WTC11 (cell line): ENCODE measurements around the gene CCR8. TPM values are rescaled to one million over a fixed set of nuclear protein-coding genes. Genes with fewer than 3 reads are reported as not detected.

ENCODE experiments used
- ATAC-seq: fragments of 200-7000 bp; cut with Tn5 transposase; 2 replicates; pipeline ENCODE4 v1.10.0; 2021; ENCODE audit warnings: mild to moderate bottlenecking, moderate library complexity
- CTCF ChIA-PET: fragments of 300-600 bp; sonication (Branson Sonifier 250); formaldehyde crosslinking; loops from one replicate; lab custom pipeline; 2021; ENCODE audit warnings: antibody characterized with exemption; lab: Charles Lee
- POLR2A ChIA-PET: fragments of 350-600 bp; sonication (Branson Sonifier 250); formaldehyde crosslinking; loops from one replicate; lab custom pipeline; 2021; ENCODE audit warnings: antibody characterized with exemption; lab: Charles Lee
- DNase-seq: peaks from one replicate; pipeline ENCODE4 v3.0.0; 2021; ENCODE audit warnings: low spot score
- H3K27ac Mint-ChIP-seq: 2 replicates; pipeline ENCODE4 v1.8.0; 2021; ENCODE audit warnings: mixed read lengths
- H3K27me3 Mint-ChIP-seq: 2 replicates; pipeline ENCODE4 v1.8.0; 2021; ENCODE audit warnings: low read depth, mild to moderate bottlenecking, moderate library complexity, mixed read lengths
- H3K36me3 Mint-ChIP-seq: 2 replicates; pipeline ENCODE4 v1.8.0; 2021; ENCODE audit warnings: mixed read lengths
- H3K4me1 Mint-ChIP-seq: 2 replicates; pipeline ENCODE4 v1.8.0; 2022; ENCODE audit warnings: mixed read lengths
- H3K4me3 Mint-ChIP-seq: 2 replicates; pipeline ENCODE4 v1.8.0; 2021; ENCODE audit warnings: mild to moderate bottlenecking, moderate library complexity, mixed read lengths
- H3K9me3 Mint-ChIP-seq: 2 replicates; pipeline ENCODE4 v1.8.0; 2021; ENCODE audit warnings: mixed read lengths
- EMX1 ChIP-seq: fragments of 250-450 bp; sonication (Bioruptor Pico); IDR thresholded peaks from 2 replicates; pipeline ENCODE4 v1.8.0; 2021; ENCODE audit warnings: mild to moderate bottlenecking
- ESRRA ChIP-seq: sonication (generic); formaldehyde crosslinking; IDR thresholded peaks from 2 replicates; pipeline ENCODE4 v1.8.1; 2022; ENCODE audit warnings: mild to moderate bottlenecking, missing genetic modification reagents, borderline replicate concordance
- FOXP1 ChIP-seq: sonication (generic); formaldehyde crosslinking; IDR thresholded peaks from 2 replicates; pipeline ENCODE4 v1.8.0; 2022; ENCODE audit warnings: missing genetic modification reagents, mild to moderate bottlenecking, moderate library complexity, borderline replicate concordance
- RELA ChIP-seq: sonication (generic); formaldehyde crosslinking; IDR thresholded peaks from 2 replicates; pipeline ENCODE4 v1.8.1; 2022; ENCODE audit warnings: missing genetic modification reagents, mild to moderate bottlenecking, borderline replicate concordance
- SMAD3 ChIP-seq: sonication (generic); formaldehyde crosslinking; IDR thresholded peaks from 2 replicates; pipeline ENCODE4 v1.8.0; 2022; ENCODE audit warnings: missing genetic modification reagents, mild to moderate bottlenecking, borderline replicate concordance
- SP1 ChIP-seq: sonication (generic); formaldehyde crosslinking; conservative IDR thresholded peaks from 2 replicates; pipeline ENCODE4 v1.8.1; 2022; ENCODE audit warnings: missing genetic modification reagents
- TCF7 ChIP-seq: sonication (generic); formaldehyde crosslinking; IDR thresholded peaks from 2 replicates; pipeline ENCODE4 v1.8.0; 2022; ENCODE audit warnings: mild to moderate bottlenecking, low read depth, missing genetic modification reagents, moderate library complexity
- TEAD1 ChIP-seq: sonication (generic); formaldehyde crosslinking; IDR thresholded peaks from 2 replicates; pipeline ENCODE4 v1.8.0; 2022; ENCODE audit warnings: mild to moderate bottlenecking, missing genetic modification reagents
- TEAD4 ChIP-seq: sonication (generic); formaldehyde crosslinking; IDR thresholded peaks from 2 replicates; pipeline ENCODE4 v1.8.0; 2022; ENCODE audit warnings: mild to moderate bottlenecking, missing genetic modification reagents
- TP53 ChIP-seq: sonication (generic); formaldehyde crosslinking; IDR thresholded peaks from 2 replicates; pipeline ENCODE4 v1.8.1; 2023; ENCODE audit warnings: mild to moderate bottlenecking, missing genetic modification reagents
- ZNF138 ChIP-seq: sonication (generic); formaldehyde crosslinking; conservative IDR thresholded peaks from 2 replicates; pipeline ENCODE4 v1.8.1; 2022; ENCODE audit warnings: mild to moderate bottlenecking, moderate library complexity, missing genetic modification reagents
- total RNA-seq: library from RNA; stranded (reverse); gene quantifications from 3 replicates; pipeline ENCODE4 v1.2.3, GENCODE V29; 2021
- TF ChIP-seq, protein P1 (sequence below): fragments of 250-450 bp; sonication (Bioruptor Pico); IDR thresholded peaks from 2 replicates; pipeline ENCODE4 v1.9.0; 2021; ENCODE audit warnings: mild to moderate bottlenecking
- TF ChIP-seq, protein P2 (sequence below): fragments of 200-600 bp; IDR thresholded peaks from 2 replicates; pipeline ENCODE4 v1.8.0; 2022; ENCODE audit warnings: antibody characterized with exemption
- TF ChIP-seq, protein P3 (sequence below): fragments of 250-450 bp; sonication (Bioruptor Pico); IDR thresholded peaks from 2 replicates; pipeline ENCODE4 v1.9.0; 2021; ENCODE audit warnings: mild to moderate bottlenecking, borderline replicate concordance
- TF ChIP-seq, protein P4 (sequence below): sonication (generic); formaldehyde crosslinking; IDR thresholded peaks from 2 replicates; pipeline ENCODE4 v1.8.1; 2022; ENCODE audit warnings: missing genetic modification reagents, borderline replicate concordance
- TF ChIP-seq, protein P5 (sequence below): sonication (generic); formaldehyde crosslinking; IDR thresholded peaks from 2 replicates; pipeline ENCODE4 v1.8.0; 2022; ENCODE audit warnings: mild to moderate bottlenecking, missing genetic modification reagents
- TF ChIP-seq, protein P6 (sequence below): sonication (generic); formaldehyde crosslinking; IDR thresholded peaks from 2 replicates; pipeline ENCODE4 v1.8.0; 2022; ENCODE audit warnings: mild to moderate bottlenecking, missing genetic modification reagents
- TF ChIP-seq, protein P7 (sequence below): sonication (generic); formaldehyde crosslinking; IDR thresholded peaks from 2 replicates; pipeline ENCODE4 v1.8.1; 2023; ENCODE audit warnings: mild to moderate bottlenecking, missing genetic modification reagents

Gene CCR8
- total RNA-seq, 1 experiment from 2014 or later: 0.33 TPM

DNA sequence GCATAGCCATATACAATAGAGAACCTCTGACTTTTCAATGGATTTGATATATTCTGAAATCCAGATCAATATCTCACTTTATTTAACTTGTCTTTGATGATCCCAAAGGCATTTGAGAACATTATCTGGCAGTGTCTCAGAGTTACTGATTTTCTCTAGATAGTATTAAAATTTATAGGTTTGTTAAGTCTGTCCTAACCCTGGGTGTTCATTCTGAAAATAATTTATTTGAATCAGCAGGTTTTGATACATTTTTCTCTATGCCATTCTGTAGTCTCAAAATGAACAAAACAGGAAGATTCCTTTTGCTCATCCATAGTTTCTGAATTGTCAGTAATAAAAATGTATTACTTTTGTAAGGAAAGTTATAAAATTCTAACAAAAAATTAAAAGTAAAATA lies 14.3 kb downstream of the CCR8 start:
- H3K4me3 Mint-ChIP-seq: no peak overlapping the region
- H3K9me3 Mint-ChIP-seq: no peaks in the 10 kb centered on the region
- H3K27me3 Mint-ChIP-seq: no peaks in the 10 kb centered on the region
- ATAC-seq: no peak
- POLR2A ChIA-PET: no interaction called here
- H3K27ac Mint-ChIP-seq: no peak overlapping the region
- TF ChIP-seq TEAD4 (CRISPR knock-in tag) (no peak), SP1 (no peak), TP53 (CRISPR knock-in tag) (no peak), ZNF138 (CRISPR knock-in tag) (no peak), SMAD3 (CRISPR knock-in tag) (no peak), EMX1 (no peak), RELA (CRISPR knock-in tag) (no peak), FOXP1 (CRISPR knock-in tag) (no peak), TCF7 (no peak), TEAD1 (CRISPR knock-in tag) (no peak), ESRRA (CRISPR knock-in tag) (no peak)
- TF ChIP-seq, protein P1, sequence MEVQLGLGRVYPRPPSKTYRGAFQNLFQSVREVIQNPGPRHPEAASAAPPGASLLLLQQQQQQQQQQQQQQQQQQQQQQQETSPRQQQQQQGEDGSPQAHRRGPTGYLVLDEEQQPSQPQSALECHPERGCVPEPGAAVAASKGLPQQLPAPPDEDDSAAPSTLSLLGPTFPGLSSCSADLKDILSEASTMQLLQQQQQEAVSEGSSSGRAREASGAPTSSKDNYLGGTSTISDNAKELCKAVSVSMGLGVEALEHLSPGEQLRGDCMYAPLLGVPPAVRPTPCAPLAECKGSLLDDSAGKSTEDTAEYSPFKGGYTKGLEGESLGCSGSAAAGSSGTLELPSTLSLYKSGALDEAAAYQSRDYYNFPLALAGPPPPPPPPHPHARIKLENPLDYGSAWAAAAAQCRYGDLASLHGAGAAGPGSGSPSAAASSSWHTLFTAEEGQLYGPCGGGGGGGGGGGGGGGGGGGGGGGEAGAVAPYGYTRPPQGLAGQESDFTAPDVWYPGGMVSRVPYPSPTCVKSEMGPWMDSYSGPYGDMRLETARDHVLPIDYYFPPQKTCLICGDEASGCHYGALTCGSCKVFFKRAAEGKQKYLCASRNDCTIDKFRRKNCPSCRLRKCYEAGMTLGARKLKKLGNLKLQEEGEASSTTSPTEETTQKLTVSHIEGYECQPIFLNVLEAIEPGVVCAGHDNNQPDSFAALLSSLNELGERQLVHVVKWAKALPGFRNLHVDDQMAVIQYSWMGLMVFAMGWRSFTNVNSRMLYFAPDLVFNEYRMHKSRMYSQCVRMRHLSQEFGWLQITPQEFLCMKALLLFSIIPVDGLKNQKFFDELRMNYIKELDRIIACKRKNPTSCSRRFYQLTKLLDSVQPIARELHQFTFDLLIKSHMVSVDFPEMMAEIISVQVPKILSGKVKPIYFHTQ: no peak
- TF ChIP-seq, protein P2, sequence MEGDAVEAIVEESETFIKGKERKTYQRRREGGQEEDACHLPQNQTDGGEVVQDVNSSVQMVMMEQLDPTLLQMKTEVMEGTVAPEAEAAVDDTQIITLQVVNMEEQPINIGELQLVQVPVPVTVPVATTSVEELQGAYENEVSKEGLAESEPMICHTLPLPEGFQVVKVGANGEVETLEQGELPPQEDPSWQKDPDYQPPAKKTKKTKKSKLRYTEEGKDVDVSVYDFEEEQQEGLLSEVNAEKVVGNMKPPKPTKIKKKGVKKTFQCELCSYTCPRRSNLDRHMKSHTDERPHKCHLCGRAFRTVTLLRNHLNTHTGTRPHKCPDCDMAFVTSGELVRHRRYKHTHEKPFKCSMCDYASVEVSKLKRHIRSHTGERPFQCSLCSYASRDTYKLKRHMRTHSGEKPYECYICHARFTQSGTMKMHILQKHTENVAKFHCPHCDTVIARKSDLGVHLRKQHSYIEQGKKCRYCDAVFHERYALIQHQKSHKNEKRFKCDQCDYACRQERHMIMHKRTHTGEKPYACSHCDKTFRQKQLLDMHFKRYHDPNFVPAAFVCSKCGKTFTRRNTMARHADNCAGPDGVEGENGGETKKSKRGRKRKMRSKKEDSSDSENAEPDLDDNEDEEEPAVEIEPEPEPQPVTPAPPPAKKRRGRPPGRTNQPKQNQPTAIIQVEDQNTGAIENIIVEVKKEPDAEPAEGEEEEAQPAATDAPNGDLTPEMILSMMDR: no peak
- TF ChIP-seq, protein P3, sequence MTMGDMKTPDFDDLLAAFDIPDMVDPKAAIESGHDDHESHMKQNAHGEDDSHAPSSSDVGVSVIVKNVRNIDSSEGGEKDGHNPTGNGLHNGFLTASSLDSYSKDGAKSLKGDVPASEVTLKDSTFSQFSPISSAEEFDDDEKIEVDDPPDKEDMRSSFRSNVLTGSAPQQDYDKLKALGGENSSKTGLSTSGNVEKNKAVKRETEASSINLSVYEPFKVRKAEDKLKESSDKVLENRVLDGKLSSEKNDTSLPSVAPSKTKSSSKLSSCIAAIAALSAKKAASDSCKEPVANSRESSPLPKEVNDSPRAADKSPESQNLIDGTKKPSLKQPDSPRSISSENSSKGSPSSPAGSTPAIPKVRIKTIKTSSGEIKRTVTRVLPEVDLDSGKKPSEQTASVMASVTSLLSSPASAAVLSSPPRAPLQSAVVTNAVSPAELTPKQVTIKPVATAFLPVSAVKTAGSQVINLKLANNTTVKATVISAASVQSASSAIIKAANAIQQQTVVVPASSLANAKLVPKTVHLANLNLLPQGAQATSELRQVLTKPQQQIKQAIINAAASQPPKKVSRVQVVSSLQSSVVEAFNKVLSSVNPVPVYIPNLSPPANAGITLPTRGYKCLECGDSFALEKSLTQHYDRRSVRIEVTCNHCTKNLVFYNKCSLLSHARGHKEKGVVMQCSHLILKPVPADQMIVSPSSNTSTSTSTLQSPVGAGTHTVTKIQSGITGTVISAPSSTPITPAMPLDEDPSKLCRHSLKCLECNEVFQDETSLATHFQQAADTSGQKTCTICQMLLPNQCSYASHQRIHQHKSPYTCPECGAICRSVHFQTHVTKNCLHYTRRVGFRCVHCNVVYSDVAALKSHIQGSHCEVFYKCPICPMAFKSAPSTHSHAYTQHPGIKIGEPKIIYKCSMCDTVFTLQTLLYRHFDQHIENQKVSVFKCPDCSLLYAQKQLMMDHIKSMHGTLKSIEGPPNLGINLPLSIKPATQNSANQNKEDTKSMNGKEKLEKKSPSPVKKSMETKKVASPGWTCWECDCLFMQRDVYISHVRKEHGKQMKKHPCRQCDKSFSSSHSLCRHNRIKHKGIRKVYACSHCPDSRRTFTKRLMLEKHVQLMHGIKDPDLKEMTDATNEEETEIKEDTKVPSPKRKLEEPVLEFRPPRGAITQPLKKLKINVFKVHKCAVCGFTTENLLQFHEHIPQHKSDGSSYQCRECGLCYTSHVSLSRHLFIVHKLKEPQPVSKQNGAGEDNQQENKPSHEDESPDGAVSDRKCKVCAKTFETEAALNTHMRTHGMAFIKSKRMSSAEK: no peak
- TF ChIP-seq, protein P4, sequence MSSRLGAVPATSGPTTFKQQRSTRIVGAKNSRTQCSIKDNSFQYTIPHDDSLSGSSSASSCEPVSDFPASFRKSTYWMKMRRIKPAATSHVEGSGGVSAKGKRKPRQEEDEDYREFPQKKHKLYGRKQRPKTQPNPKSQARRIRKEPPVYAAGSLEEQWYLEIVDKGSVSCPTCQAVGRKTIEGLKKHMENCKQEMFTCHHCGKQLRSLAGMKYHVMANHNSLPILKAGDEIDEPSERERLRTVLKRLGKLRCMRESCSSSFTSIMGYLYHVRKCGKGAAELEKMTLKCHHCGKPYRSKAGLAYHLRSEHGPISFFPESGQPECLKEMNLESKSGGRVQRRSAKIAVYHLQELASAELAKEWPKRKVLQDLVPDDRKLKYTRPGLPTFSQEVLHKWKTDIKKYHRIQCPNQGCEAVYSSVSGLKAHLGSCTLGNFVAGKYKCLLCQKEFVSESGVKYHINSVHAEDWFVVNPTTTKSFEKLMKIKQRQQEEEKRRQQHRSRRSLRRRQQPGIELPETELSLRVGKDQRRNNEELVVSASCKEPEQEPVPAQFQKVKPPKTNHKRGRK (CRISPR knock-in tag): no peak
- TF ChIP-seq, protein P5, sequence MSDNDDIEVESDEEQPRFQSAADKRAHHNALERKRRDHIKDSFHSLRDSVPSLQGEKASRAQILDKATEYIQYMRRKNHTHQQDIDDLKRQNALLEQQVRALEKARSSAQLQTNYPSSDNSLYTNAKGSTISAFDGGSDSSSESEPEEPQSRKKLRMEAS (CRISPR knock-in tag): no peak
- TF ChIP-seq, protein P6, sequence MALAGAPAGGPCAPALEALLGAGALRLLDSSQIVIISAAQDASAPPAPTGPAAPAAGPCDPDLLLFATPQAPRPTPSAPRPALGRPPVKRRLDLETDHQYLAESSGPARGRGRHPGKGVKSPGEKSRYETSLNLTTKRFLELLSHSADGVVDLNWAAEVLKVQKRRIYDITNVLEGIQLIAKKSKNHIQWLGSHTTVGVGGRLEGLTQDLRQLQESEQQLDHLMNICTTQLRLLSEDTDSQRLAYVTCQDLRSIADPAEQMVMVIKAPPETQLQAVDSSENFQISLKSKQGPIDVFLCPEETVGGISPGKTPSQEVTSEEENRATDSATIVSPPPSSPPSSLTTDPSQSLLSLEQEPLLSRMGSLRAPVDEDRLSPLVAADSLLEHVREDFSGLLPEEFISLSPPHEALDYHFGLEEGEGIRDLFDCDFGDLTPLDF (CRISPR knock-in tag): no peak
- TF ChIP-seq, protein P7, sequence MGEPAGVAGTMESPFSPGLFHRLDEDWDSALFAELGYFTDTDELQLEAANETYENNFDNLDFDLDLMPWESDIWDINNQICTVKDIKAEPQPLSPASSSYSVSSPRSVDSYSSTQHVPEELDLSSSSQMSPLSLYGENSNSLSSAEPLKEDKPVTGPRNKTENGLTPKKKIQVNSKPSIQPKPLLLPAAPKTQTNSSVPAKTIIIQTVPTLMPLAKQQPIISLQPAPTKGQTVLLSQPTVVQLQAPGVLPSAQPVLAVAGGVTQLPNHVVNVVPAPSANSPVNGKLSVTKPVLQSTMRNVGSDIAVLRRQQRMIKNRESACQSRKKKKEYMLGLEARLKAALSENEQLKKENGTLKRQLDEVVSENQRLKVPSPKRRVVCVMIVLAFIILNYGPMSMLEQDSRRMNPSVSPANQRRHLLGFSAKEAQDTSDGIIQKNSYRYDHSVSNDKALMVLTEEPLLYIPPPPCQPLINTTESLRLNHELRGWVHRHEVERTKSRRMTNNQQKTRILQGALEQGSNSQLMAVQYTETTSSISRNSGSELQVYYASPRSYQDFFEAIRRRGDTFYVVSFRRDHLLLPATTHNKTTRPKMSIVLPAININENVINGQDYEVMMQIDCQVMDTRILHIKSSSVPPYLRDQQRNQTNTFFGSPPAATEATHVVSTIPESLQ (CRISPR knock-in tag): no peak
- TF ChIP-seq, all 79 proteins: peak for 0
- peaks cover 30% of the 10 kb centered on the region for H3K4me1 Mint-ChIP-seq
- no peak for DNase-seq
- H3K36me3 Mint-ChIP-seq: no peaks in the 10 kb centered on the region
- CTCF ChIA-PET: interaction anchor here (1.8 kb wide), 1 partner anchor 34 kb away, joined by 4 read pairs; no protein-coding TSS in a partner anchor
